Epithelial cell of proximal tubule (primary cell): ENCODE measurements around the gene SLMAP. TPM values are rescaled to one million over a fixed set of nuclear protein-coding genes. Genes with fewer than 3 reads are reported as not detected.

Experiments used
- DNase-seq: peaks from one replicate; pipeline ENCODE4 v3.0.0-alpha.2; 2011; ENCODE audit warnings: low read depth
- H3K4me3 ChIP-seq: 2 replicates; pipeline ENCODE4 v1.5.1; 2011; ENCODE audit warnings: low read depth, mild to moderate bottlenecking, low read length
- total RNA-seq: library from RNA; depleted of rRNA; stranded (reverse); fragments of >200 nt; gene quantifications from 2 replicates; pipeline ENCODE4 v1.2.3, GENCODE V29; 2015
- TF ChIP-seq, protein P1 (sequence below): conservative IDR thresholded peaks from 2 replicates; pipeline ENCODE4 v1.5.1; 2012; ENCODE audit warnings: low read depth, mild to moderate bottlenecking, low read length

Gene SLMAP
- total RNA-seq, 1 donor from 2014 or later = 55.1 TPM

DNA sequence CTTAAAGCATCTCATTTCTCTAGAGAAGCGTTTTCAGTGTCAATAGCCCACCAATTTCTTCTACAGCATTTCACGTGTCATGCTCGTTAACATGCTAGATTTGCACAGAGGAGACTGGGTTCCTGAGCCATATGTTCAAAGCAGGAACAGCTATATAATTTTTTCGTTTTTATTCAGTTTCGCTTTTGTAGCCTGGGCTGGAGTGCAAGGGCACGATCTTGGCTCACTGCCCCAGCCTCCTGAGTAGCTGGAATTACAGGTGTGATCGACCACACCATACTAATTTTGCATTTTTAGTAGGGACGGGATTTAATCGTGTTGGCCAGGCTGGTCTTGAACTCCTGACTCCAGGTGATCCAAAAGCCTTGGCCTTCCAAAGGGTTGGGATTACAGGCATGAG, 6.6 kb upstream of the SLMAP start:
- no peak overlapping the region for H3K4me3 ChIP-seq
- TF ChIP-seq, protein P1, sequence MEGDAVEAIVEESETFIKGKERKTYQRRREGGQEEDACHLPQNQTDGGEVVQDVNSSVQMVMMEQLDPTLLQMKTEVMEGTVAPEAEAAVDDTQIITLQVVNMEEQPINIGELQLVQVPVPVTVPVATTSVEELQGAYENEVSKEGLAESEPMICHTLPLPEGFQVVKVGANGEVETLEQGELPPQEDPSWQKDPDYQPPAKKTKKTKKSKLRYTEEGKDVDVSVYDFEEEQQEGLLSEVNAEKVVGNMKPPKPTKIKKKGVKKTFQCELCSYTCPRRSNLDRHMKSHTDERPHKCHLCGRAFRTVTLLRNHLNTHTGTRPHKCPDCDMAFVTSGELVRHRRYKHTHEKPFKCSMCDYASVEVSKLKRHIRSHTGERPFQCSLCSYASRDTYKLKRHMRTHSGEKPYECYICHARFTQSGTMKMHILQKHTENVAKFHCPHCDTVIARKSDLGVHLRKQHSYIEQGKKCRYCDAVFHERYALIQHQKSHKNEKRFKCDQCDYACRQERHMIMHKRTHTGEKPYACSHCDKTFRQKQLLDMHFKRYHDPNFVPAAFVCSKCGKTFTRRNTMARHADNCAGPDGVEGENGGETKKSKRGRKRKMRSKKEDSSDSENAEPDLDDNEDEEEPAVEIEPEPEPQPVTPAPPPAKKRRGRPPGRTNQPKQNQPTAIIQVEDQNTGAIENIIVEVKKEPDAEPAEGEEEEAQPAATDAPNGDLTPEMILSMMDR = no peak
- DNase-seq = no peak

DNA sequence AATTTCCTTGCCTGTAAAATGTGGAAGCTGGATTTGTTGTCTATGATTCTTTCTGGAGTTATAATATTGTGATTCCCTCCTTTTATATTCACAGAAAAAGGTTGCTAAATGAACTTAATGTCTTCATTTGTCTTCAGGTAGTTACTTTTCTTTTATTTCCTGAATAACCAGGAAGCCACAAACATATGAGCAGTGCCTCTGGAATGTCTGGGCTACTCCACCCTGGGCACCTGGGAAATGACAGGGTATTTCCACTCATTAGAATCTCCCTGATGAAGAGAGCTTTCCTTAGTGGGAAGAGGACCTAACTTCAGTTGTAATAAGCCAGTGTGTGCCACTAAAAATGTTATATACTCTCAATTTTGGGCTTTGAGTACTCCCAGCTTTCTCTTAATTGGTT, 3.8 kb upstream of the SLMAP start:
- TF ChIP-seq, protein P1 = no peak
- H3K4me3 ChIP-seq = no peak overlapping the region
- DNase-seq = peak; percentile 69

DNA sequence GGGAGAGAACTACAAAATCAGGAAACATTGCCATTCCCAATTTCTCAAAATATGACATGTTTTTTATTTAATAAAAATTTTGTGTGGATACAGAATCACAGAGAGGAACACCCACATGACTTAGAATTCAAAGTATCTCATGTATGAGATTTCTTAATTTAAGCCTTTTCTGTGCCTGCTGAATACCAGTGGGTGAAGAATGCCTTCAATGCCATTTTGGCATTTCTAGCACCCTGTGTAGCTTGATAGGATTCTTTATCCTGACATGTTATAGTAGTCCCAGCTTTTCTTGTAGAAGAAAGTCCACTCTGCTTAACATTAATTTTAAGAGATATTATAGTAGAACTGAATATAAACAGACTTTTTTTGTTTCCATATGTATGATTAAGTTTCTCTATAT, 3.1 kb upstream of the SLMAP start:
- no peak overlapping the region for H3K4me3 ChIP-seq
- DNase-seq = no peak
- TF ChIP-seq, protein P1 = no peak

DNA sequence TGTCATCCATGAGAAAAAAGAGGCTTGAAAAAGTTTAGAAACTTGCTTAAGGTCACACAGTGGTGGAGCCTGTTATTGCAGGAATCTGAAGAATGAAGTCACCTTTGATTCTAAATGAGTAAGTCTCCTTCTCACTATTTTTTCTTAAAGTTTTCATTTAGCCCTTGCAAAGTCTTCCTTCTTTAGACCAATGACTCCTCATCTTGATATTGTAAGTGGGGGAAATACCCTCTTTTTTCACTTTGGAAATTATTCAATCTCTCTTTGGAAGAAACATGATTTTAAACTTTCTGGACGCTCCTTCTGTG, 787 bp upstream of the SLMAP start:
- DNase-seq = peak; percentile 83
- TF ChIP-seq, protein P1 = peak; percentile 38
- H3K4me3 ChIP-seq = peak overlapping the region; percentile 77

DNA sequence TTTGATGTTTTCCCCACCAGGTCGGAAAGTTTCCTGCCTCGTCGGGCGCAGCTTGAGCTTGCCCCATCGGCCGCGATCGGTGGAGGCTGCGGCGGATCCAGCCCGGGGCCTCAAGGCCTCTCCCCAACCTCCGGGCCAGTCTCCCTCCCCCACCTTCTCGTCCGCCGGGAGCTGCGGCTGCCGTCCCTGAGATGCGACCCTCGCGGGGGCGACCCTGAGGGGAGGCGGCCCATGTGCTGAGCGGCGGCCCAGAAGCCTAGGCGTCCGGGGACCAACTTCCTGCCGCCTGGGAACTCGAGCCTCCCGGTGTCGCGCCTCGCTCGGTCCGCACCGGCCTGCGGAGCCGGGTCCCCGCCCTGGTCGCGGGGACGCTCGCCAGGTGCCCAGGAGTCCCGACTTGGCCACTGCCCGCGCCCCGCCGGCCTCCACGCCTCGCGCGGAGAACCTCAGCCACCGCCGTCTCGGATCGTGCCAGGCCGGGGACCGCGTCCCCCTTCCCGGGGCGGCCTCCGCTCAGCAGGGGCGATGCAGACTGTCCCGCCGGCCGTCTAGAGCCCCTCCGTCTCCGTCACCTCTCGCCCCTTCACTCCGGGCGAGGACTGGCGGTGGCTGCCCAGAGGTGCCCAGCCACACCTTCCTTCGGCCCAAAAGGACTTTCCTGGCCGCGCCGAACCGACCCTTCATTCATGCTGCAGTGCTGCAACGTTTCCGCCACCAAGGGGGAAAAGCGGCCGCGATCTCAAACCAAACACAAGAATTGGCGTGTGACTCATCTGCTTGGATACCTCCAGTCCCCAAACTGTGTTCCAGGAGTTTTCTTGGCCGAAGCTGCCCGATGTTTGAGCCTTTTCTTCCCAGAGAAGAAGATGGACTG, 656 bp downstream of the SLMAP start:
- DNase-seq = no peak
- peak overlapping the region; percentile 77 for H3K4me3 ChIP-seq
- TF ChIP-seq, protein P1 = no peak

DNA sequence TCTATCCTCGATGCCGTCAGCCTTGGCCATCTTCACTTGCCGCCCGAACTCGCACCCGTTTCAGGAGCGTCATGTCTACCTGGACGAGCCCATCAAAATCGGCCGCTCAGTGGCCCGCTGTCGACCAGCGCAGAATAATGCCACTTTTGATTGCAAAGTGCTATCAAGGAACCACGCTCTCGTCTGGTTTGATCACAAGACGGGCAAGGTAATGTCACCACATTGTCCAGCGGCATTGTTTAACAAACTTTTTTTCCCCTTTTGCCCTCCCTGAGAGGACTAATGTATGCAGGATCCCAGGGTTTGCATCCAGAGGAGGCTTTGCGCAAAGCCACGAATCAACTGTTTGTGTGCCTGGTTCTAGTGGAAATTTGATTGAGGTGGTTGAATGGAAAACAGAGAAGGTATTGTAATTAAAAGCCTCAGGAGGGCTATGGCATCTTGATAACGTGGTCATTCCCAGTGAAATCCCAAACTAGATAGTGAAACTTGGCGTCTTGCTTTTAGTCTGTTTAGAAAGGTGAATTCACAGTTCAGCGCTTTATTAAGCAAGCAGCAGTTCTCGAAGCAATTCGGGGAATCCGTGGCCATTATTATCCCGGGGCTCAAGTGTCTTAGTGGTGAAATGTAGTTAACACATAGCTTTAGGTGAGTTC, 1.7 kb downstream of the SLMAP start:
- peak; percentile 48 for DNase-seq
- TF ChIP-seq, protein P1 = no peak
- peak overlapping the region; percentile 77 for H3K4me3 ChIP-seq
